Measurements from ENCODE around the gene DLGAP5. TPM values are rescaled to one million over a fixed set of nuclear protein-coding genes. Genes with fewer than 3 reads are reported as not detected.

Gene DLGAP5
- total RNA-seq, 1 donor from 2014 or later, result 23.0 TPM

DNA sequence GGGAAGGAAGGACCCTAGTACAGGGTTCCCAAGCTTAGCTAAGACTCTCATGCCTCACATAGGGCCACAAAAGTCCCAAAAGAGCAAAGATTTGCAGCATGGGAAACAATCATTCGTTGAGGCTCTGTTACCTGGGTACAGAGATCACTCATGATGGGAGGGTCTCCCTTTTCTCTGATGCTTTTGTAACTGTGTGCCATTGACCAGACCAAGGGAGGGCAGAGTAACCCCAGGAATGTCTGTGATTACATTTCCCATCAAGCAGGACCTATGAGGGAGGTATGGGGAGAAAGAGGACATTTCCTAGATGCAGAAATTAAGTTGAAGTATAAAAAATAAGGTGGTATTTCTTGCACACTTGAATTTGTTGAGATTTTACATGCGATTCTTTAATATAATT lies 16.4 kb upstream of the DLGAP5 start:
- TF ChIP-seq, protein P1, sequence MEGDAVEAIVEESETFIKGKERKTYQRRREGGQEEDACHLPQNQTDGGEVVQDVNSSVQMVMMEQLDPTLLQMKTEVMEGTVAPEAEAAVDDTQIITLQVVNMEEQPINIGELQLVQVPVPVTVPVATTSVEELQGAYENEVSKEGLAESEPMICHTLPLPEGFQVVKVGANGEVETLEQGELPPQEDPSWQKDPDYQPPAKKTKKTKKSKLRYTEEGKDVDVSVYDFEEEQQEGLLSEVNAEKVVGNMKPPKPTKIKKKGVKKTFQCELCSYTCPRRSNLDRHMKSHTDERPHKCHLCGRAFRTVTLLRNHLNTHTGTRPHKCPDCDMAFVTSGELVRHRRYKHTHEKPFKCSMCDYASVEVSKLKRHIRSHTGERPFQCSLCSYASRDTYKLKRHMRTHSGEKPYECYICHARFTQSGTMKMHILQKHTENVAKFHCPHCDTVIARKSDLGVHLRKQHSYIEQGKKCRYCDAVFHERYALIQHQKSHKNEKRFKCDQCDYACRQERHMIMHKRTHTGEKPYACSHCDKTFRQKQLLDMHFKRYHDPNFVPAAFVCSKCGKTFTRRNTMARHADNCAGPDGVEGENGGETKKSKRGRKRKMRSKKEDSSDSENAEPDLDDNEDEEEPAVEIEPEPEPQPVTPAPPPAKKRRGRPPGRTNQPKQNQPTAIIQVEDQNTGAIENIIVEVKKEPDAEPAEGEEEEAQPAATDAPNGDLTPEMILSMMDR (IDR thresholded peaks at IDR 0.05; ENCODE audit: unreplicated experiment), result no peak
- Mint-ChIP-seq H3K4me1 (peaks cover 8% of the 10 kb centered on the region), H3K4me3 (no peak overlapping the region), H3K27me3 (ENCODE audit: low read depth) (no peaks in the 10 kb centered on the region), H3K9me3 (no peaks in the 10 kb centered on the region), H3K27ac (no peak overlapping the region), H3K36me3 (no peaks in the 10 kb centered on the region)
- DNase-seq (ENCODE audit: low spot score in 2 of 2, unreplicated experiment in 2 of 2), result no peak

DNA sequence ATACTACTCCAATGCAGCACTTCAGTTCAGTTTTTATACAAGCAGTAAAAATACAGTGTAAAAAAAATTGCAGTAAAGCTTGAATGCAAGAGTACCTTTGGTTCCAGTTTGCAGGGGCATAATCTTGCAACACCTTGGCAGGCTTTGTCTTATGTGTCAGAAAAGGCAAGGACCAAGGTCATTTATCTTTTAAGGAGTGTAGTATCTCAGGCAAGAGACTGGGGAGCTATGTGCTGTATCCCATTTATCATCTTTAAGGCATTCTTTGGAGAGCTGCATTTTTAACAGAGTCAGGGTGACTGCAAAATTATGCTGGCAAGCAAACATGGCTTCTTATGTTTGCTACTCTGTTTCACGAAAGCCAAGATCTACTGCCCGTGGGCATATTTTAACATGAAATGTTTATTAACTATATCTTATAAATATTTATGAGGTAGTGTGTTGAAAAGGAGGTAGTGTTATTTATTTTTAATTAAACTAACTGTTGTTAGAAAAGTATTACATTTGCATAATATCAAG lies 14.8 kb upstream of the DLGAP5 start:
- Mint-ChIP-seq H3K27me3 (ENCODE audit: low read depth) (no peaks in the 10 kb centered on the region), H3K36me3 (no peaks in the 10 kb centered on the region), H3K27ac (peak overlapping the region; percentile 17), H3K9me3 (no peaks in the 10 kb centered on the region), H3K4me1 (peaks cover 8% of the 10 kb centered on the region), H3K4me3 (no peak overlapping the region)
- TF ChIP-seq, protein P1 (IDR thresholded peaks at IDR 0.05; ENCODE audit: unreplicated experiment), result no peak
- no peak for DNase-seq (ENCODE audit: low spot score in 2 of 2, unreplicated experiment in 2 of 2)

DNA sequence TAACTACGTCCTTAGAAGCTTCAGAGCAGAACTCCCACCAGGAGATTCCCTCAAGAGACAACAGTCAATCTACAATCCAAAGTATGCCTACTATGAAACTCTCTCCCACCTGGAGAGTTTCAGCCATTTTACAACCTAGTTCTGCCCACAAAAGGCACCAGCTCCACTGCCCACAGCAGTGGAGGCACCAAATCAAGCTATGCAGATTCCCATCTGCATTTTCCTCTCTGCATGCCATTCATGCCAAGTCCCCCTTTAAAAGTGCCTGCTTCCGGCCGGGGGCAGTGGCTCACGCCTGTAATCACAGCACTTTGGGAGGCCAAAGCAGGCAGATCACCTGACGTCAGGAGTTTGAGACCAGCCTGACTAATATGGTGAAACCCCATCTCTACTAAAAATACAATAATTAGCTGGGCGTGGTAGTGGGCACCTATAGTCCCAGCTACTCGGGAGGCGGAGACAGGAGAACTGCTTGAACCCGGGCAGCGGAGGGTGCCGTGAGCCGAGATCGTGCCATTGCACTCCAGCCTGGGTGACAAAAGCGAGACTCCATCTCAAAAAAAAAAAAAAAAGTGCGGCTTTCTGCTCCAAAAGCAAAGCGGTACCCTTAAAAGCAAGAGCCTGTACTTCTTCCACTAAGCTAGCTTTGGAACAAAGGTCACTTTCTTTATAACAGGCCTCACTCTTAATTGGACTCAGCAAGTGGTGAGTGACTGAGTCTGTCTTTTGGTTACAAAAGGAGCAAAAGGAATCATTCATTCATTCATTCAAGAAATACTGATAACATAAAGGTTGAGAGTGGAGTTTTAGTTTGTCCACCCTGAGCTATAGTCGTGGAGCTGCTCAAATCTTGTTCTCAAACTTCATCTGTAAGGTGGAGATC lies 10.1 kb upstream of the DLGAP5 start:
- TF ChIP-seq, protein P1 (IDR thresholded peaks at IDR 0.05; ENCODE audit: unreplicated experiment), result no peak
- no peak overlapping the region for H3K27ac Mint-ChIP-seq
- H3K36me3 Mint-ChIP-seq, result no peaks in the 10 kb centered on the region
- H3K4me3 Mint-ChIP-seq, result no peak overlapping the region
- peaks cover 4% of the 10 kb centered on the region for H3K4me1 Mint-ChIP-seq
- no peaks in the 10 kb centered on the region for H3K27me3 Mint-ChIP-seq (ENCODE audit: low read depth)
- DNase-seq (ENCODE audit: low spot score in 2 of 2, unreplicated experiment in 2 of 2), result no peak
- no peaks in the 10 kb centered on the region for H3K9me3 Mint-ChIP-seq

DNA sequence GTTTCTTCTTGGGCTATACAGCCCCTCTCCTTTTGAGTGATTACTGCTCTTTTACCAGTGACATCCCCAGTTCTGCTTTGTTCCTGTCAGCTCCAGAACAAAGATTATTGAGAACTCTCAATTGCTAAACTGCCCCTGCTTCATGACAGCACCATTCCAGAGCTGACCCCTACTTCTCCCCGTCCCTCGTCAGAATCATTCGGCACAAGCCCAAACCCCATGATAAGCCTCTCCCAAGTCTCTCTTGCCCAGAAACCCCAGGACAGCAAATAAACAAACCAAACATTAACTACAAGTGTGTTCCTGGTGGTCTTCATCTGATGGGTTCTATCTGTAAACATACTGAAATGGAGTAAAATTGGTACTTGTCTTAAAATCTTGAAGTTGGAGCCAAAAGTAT lies 9.3 kb upstream of the DLGAP5 start:
- TF ChIP-seq, protein P1 (IDR thresholded peaks at IDR 0.05; ENCODE audit: unreplicated experiment), result no peak
- no peak for DNase-seq (ENCODE audit: low spot score in 2 of 2, unreplicated experiment in 2 of 2)
- Mint-ChIP-seq H3K4me1 (no peaks in the 10 kb centered on the region), H3K9me3 (no peaks in the 10 kb centered on the region), H3K27ac (no peak overlapping the region), H3K4me3 (no peak overlapping the region), H3K36me3 (no peaks in the 10 kb centered on the region), H3K27me3 (ENCODE audit: low read depth) (no peaks in the 10 kb centered on the region)

DNA sequence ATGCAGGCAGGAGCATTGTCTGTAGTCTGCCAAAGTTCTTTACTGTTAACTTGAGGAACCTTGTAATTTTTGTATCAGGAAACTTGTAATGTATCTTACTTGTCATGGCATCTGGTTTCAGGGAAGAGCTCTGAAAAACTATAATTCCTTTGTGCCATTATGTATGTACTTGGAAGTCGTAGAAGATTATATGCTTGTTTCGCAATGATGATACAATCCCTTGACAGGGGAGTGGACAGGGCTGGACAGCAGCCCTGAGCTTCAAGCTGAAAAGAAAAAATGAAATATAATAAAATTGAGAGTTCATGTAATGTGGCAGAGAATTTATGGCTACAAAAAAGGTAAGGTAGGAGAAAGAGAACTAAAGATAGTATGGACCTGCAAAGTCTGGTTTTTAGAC lies 7.4 kb upstream of the DLGAP5 start:
- H3K4me1 Mint-ChIP-seq, result no peaks in the 10 kb centered on the region
- no peak overlapping the region for H3K27ac Mint-ChIP-seq
- no peaks in the 10 kb centered on the region for H3K27me3 Mint-ChIP-seq (ENCODE audit: low read depth)
- H3K4me3 Mint-ChIP-seq, result no peak overlapping the region
- no peaks in the 10 kb centered on the region for H3K36me3 Mint-ChIP-seq
- H3K9me3 Mint-ChIP-seq, result no peaks in the 10 kb centered on the region
- TF ChIP-seq, protein P1 (IDR thresholded peaks at IDR 0.05; ENCODE audit: unreplicated experiment), result no peak
- DNase-seq (ENCODE audit: low spot score in 2 of 2, unreplicated experiment in 2 of 2), result no peak
